IMR-90 (cell line): ENCODE results near the gene COG8. TPM values are rescaled to one million over a fixed set of nuclear protein-coding genes. Genes with fewer than 3 reads are reported as not detected.

Source experiments
- ATAC-seq: fragments of 200-7000 bp; cut with Tn5 transposase; 2 replicates; pipeline ENCODE4 v1.9.1; 2020; ENCODE audit warnings: low read depth, mild to moderate bottlenecking, moderate library complexity
- BruUV-seq: library from RNA; stranded (reverse); fragments of 400-500 nt; replicated peaks from 2 replicates; lab custom pipeline; 2021; lab: Mats Ljungman, UMichigan
- CTCF ChIA-PET: fragments of 300-600 bp; formaldehyde crosslinking; extraction: SDS; loops from one replicate; lab custom pipeline; 2021; ENCODE audit warnings: antibody characterized with exemption; lab: Yijun Ruan, JAX
- POLR2A ChIA-PET: fragments of 300-600 bp; sonication (Branson Sonifier 250); formaldehyde crosslinking; loops from one replicate; lab custom pipeline; 2022; ENCODE audit warnings: antibody characterized with exemption; ENCODE audit not compliant: unreplicated experiment; lab: Charles Lee
- DNase-seq: peaks from one replicate; pipeline ENCODE4 v3.0.0; 2013
- H2AFZ ChIP-seq: replicated peaks from 2 replicates; pipeline ENCODE3; 2013; ENCODE audit warnings: low read length, mild to moderate bottlenecking; ENCODE audit not compliant: poor library complexity
- H2AK5ac ChIP-seq: 2 replicates; pipeline ENCODE4 v1.6.1; 2013; ENCODE audit warnings: low read depth, low read length, inconsistent platforms
- H2AK9ac ChIP-seq: replicated peaks from 2 replicates; pipeline ENCODE3; 2013; ENCODE audit warnings: mild to moderate bottlenecking, low read depth, low read length, moderate library complexity; ENCODE audit not compliant: poor library complexity
- H2BK120ac ChIP-seq: 2 replicates; pipeline ENCODE4 v1.6.1; 2013; ENCODE audit warnings: low read depth, low read length, inconsistent platforms
- H2BK15ac ChIP-seq: 3 replicates; pipeline ENCODE4 v1.6.1; 2013; ENCODE audit warnings: low read depth, low read length, inconsistent platforms
- H2BK20ac ChIP-seq: 2 replicates; pipeline ENCODE4 v1.6.1; 2013; ENCODE audit warnings: low read depth, mild to moderate bottlenecking, inconsistent platforms, low read length, moderate library complexity
- H2BK5ac ChIP-seq: 2 replicates; pipeline ENCODE4 v1.6.1; 2013; ENCODE audit warnings: mild to moderate bottlenecking, low read depth, low read length, inconsistent platforms; ENCODE audit not compliant: poor library complexity, severe bottlenecking
- H3K14ac ChIP-seq: replicated peaks from 2 replicates; pipeline ENCODE4 v1.6.1; 2013; ENCODE audit warnings: low read depth, low read length, inconsistent platforms
- H3K18ac ChIP-seq: 2 replicates; pipeline ENCODE4 v1.6.1; 2013; ENCODE audit warnings: low read depth, low read length, control low read depth
- H3K23ac ChIP-seq: 2 replicates; pipeline ENCODE4 v1.6.1; 2013; ENCODE audit warnings: low read depth, low read length, inconsistent platforms
- H3K27ac ChIP-seq: 2 replicates; pipeline ENCODE4 v1.5.1; 2013; ENCODE audit warnings: mild to moderate bottlenecking, control low read depth, low read length; ENCODE audit not compliant: insufficient read depth
- H3K27me3 ChIP-seq: 2 replicates; pipeline ENCODE4 v1.6.1; 2013; ENCODE audit warnings: low read length; ENCODE audit not compliant: control insufficient read depth, insufficient read depth
- H3K36me3 ChIP-seq: 2 replicates; pipeline ENCODE4 v1.6.1; 2013; ENCODE audit warnings: low read length, mixed read lengths; ENCODE audit not compliant: control insufficient read depth, insufficient read depth
- H3K4ac ChIP-seq: 2 replicates; pipeline ENCODE4 v1.6.1; 2013; ENCODE audit warnings: low read depth, low read length, inconsistent platforms
- H3K4me1 ChIP-seq: 2 replicates; pipeline ENCODE4 v1.6.1; 2013; ENCODE audit warnings: low read length, mixed read lengths; ENCODE audit not compliant: control insufficient read depth, insufficient read depth
- H3K4me2 ChIP-seq: 2 replicates; pipeline ENCODE4 v1.6.1; 2013; ENCODE audit warnings: low read depth, mild to moderate bottlenecking, control low read depth, low read length, moderate library complexity
- H3K4me3 ChIP-seq: 2 replicates; pipeline ENCODE4 v1.5.1; 2013; ENCODE audit warnings: low read depth, mild to moderate bottlenecking, control low read depth, low read length, moderate library complexity; ENCODE audit not compliant: insufficient read depth
- H3K56ac ChIP-seq: 2 replicates; pipeline ENCODE4 v1.6.1; 2013; ENCODE audit warnings: low read length, inconsistent platforms; ENCODE audit not compliant: insufficient read depth; ENCODE audit errors: extremely low read depth
- H3K79me1 ChIP-seq, 2 experiments: 2 replicates each; pipeline ENCODE4 v1.6.1; 2013; ENCODE audit warnings: low read length in 2 of 2, inconsistent platforms in 1 of 2, low read depth in 1 of 2
- H3K9ac ChIP-seq: 2 replicates; pipeline ENCODE4 v1.6.1; 2013; ENCODE audit warnings: low read depth, low read length, control low read depth
- H3K9me1 ChIP-seq: 2 replicates; pipeline ENCODE4 v1.6.1; 2013; ENCODE audit warnings: low read length, inconsistent platforms; ENCODE audit not compliant: insufficient read depth
- H3K9me3 ChIP-seq: 2 replicates; pipeline ENCODE4 v1.6.1; 2013; ENCODE audit warnings: low read length; ENCODE audit not compliant: control insufficient read depth, insufficient read depth
- H4K20me1 ChIP-seq: 2 replicates; pipeline ENCODE4 v1.6.1; 2013; ENCODE audit warnings: low read length, inconsistent platforms; ENCODE audit not compliant: insufficient read depth
- H4K5ac ChIP-seq: 2 replicates; pipeline ENCODE4 v1.6.1; 2013; ENCODE audit warnings: mild to moderate bottlenecking, low read depth, low read length, control low read depth
- H4K8ac ChIP-seq, 2 experiments: 2 replicates each; pipeline ENCODE4 v1.6.1; 2013; ENCODE audit warnings: low read depth in 2 of 2, low read length in 2 of 2, control low read depth in 1 of 2, inconsistent platforms in 1 of 2
- H4K91ac ChIP-seq: 2 replicates; pipeline ENCODE4 v1.6.1; 2013; ENCODE audit warnings: low read depth, low read length, inconsistent platforms; ENCODE audit not compliant: insufficient read depth
- BHLHE40 ChIP-seq: fragments of 150-350 bp; IDR thresholded peaks from 2 replicates; pipeline ENCODE4 v1.6.1; 2016; ENCODE audit warnings: mild to moderate bottlenecking, low read depth, low read length
- MAFK ChIP-seq: IDR thresholded peaks from 2 replicates; pipeline ENCODE4 v1.6.1; 2012; ENCODE audit warnings: low read depth, low read length, improper control_type of control experiment
- MXI1 ChIP-seq: IDR thresholded peaks from 2 replicates; pipeline ENCODE4 v1.6.1; 2012; ENCODE audit warnings: low read depth, mild to moderate bottlenecking, low read length, moderate library complexity, borderline replicate concordance
- USF2 ChIP-seq: fragments of 150-350 bp; IDR thresholded peaks from 2 replicates; pipeline ENCODE4 v1.6.1; 2017; ENCODE audit warnings: mild to moderate bottlenecking, antibody characterized with exemption, low read length, low read depth
- WGBS, 2 experiments: methylation state at CpG; one replicate each; pipeline versions ENCODE4 v1.1.5 to v1.1.7; 2013; ENCODE audit warnings: missing lambda C conversion rate in 2 of 2; ENCODE audit not compliant: insufficient read length in 1 of 2; ENCODE audit errors: extremely low coverage in 2 of 2; 5-methylcytosine and 5-hydroxymethylcytosine counted together
- dilution Hi-C: fragments of 300-500 bp; cut with HindIII; formaldehyde crosslinking; loops from one replicate; pipeline ENCODE4 v1.14.3; 2018; ENCODE audit warnings: low sequenced_read_pairs; ENCODE audit not compliant: unreplicated experiment
- in situ Hi-C: fragments of 300-500 bp; cut with MboI; formaldehyde crosslinking; loops from 3 replicates; pipeline ENCODE4 v1.14.3; 2019; ENCODE audit warnings: low sequenced_read_pairs, inconsistent platforms, mixed read lengths
- intact Hi-C: fragments of 100-400 bp; cut with micrococcal nuclease; formaldehyde crosslinking; loops from 2 replicates; pipeline ENCODE4 v1.10.0; 2022
- polyA plus RNA-seq, 3 experiments: library from polyadenylated mRNA; depleted of rRNA; stranded (reverse); fragments of >200 nt; gene quantifications; 2 replicates each; pipeline ENCODE4 v1.2.3, GENCODE V29; 2012; ENCODE audit warnings: low replicate concordance in 1 of 3
- total RNA-seq: library from RNA; depleted of rRNA; stranded (reverse); fragments of >200 nt; gene quantifications from 2 replicates; pipeline ENCODE4 v1.2.3, GENCODE V29; 2012

The COG8 gene
- total and polyA plus RNA-seq, 2 of the 4 experiments (the other 2 are of a cell fraction): 23.4 to 26.2 TPM

GRCh38 chr16:69315486-69316311 lies 23.7 kb downstream of the COG8 start (continued):
- TF ChIP-seq MXI1: no peak

GRCh38 chr16:69314534-69314933 lies 24.8 kb downstream of the COG8 start:
- Histone ChIP-seq H3K27ac (no peak overlapping the region), H3K27me3 (no peaks in the 10 kb centered on the region), H4K8ac (no peak overlapping the region), H2BK20ac (no peak overlapping the region), H4K20me1 (peaks cover 39% of the 10 kb centered on the region), H3K9me1 (0 out of 2 replicates have a peak, but pooled peaks cover 3% of the 10 kb centered on the region), H2BK120ac (no peak overlapping the region), H3K23ac (no peak overlapping the region), H3K14ac (no peak overlapping the region), H3K4me1 (peaks cover 4% of the 10 kb centered on the region), H2AFZ (no peak overlapping the region), H3K9ac (no peak overlapping the region), H2BK15ac (no peak overlapping the region), H3K9me3 (no peaks in the 10 kb centered on the region), H3K56ac (no peak overlapping the region), H4K91ac (no peak overlapping the region), H2AK9ac (no peak overlapping the region), H4K5ac (no peak overlapping the region), H2AK5ac (no peak overlapping the region), H3K36me3 (peaks cover 44% of the 10 kb centered on the region), H3K4me3 (no peak overlapping the region), H3K4ac (no peak overlapping the region), H3K18ac (no peak overlapping the region), H3K79me1 (peaks cover 29 to 63% of the 10 kb centered on the region in 2 experiments), H2BK5ac (no peak overlapping the region), H3K4me2 (no peak overlapping the region)
- intact Hi-C loops (no loop called here), dilution Hi-C loops (no loop called here), in situ Hi-C loops (no loop called here)
- TF ChIP-seq MAFK (no peak), USF2 (no peak), BHLHE40 (no peak)
- ChIA-PET POLR2A (no interaction called here), CTCF (no interaction called here)
- no peak for ATAC-seq
- no peak for DNase-seq
- no TSS peak for BruUV-seq
- 95% methylated on average over 7 of the region's 11 CpGs; no CpG with 5 or more reads in 1 of the 2 experiments for WGBS, 2 experiments
